ENCODE data around the gene ZNF644. TPM values are rescaled to one million over a fixed set of nuclear protein-coding genes. Genes with fewer than 3 reads are reported as not detected.

ZNF644 gene
- total RNA-seq, 1 experiment from 2014 or later, result 39.6 TPM

- Histone ChIP-seq H3K9me3 (ENCODE audit: low read length) (no peaks in the 10 kb centered on the region), H3K4me1 (ENCODE audit: insufficient read depth, low read length) (peaks cover 16% of the 10 kb centered on the region), H3K27me3 (ENCODE audit: low read length) (no peaks in the 10 kb centered on the region), H3K79me2 (ENCODE audit: low read length) (peaks cover 53% of the 10 kb centered on the region), H2AFZ (ENCODE audit: low read length) (no peak overlapping the region), H3K4me2 (ENCODE audit: low read length) (no peak overlapping the region), H3K9me2 (replicated peaks; ENCODE audit: low read length) (no peaks in the 10 kb centered on the region), H3K4me3 (ENCODE audit: low read length) (no peak overlapping the region), H3K9ac (ENCODE audit: low read length) (no peak overlapping the region), H3K27ac (ENCODE audit: low read length) (no peak overlapping the region), H3K36me3 (ENCODE audit: low read depth, low read length) (peaks cover 4% of the 10 kb centered on the region), H4K20me1 (ENCODE audit: low read length) (peaks cover 37% of the 10 kb centered on the region), H3F3A (ENCODE audit: low read length, unreplicated experiment) (no peaks in the 10 kb centered on the region)
- BruUV-seq (replicated peaks), result no TSS peak
- ChIA-PET POLR2A (ENCODE audit: unreplicated experiment) (interaction anchor here (0.6 kb wide), 1 partner anchor 62 kb away, joined by 5 read pairs; no protein-coding TSS in a partner anchor), CTCF (interaction anchor here (0.6 to 1.0 kb wide), 4 partner anchors 10 to 611 kb away, joined by 3 to 15 read pairs (median 4); no protein-coding TSS in a partner anchor)
- intact Hi-C loops (cut with micrococcal nuclease), result loop anchor here (1.0 to 10.0 kb wide), 3 partner anchors 42 to 243 kb away; no protein-coding TSS in a partner anchor
- DNase-seq (peak; percentile 44), ATAC-seq (peak; percentile 70)
- TF ChIP-seq CTCF (conservative IDR thresholded peaks at IDR 0.05; ENCODE audit: low read depth, low read length) (peak; percentile 76), EZH2 (IDR thresholded peaks at IDR 0.05; ENCODE audit: low read length, unreplicated experiment) (no peak)
Measured at GRCh38 chr1:90964444-90965035, 57.3 kb downstream of the ZNF644 start.

GRCh38 chr1:90963651-90964050 lies 58.2 kb downstream of the ZNF644 start:
- TF ChIP-seq EZH2 (IDR thresholded peaks at IDR 0.05; ENCODE audit: low read length, unreplicated experiment) (no peak), CTCF (conservative IDR thresholded peaks at IDR 0.05; ENCODE audit: low read depth, low read length) (no peak), EZH2phosphoT487 (IDR thresholded peaks at IDR 0.05; ENCODE audit: borderline replicate concordance, low read length) (no peak)
- POLR2A ChIA-PET (ENCODE audit: unreplicated experiment), result no interaction called here

GRCh38 chr1:90963236-90963635 lies 58.6 kb downstream of the ZNF644 start:
- no TSS peak for BruUV-seq (replicated peaks)
- CTCF ChIA-PET, result no interaction called here

More at GRCh38 chr1:90963651-90964050, 58.2 kb downstream of the ZNF644 start:
- Histone ChIP-seq H2AFZ (ENCODE audit: low read length) (no peak overlapping the region), H3K36me3 (ENCODE audit: low read depth, low read length) (peaks cover 4% of the 10 kb centered on the region), H3K9me3 (ENCODE audit: low read length) (no peaks in the 10 kb centered on the region), H4K20me1 (ENCODE audit: low read length) (peaks cover 44% of the 10 kb centered on the region), H3K27ac (ENCODE audit: low read length) (no peak overlapping the region), H3K4me1 (ENCODE audit: insufficient read depth, low read length) (peaks cover 21% of the 10 kb centered on the region), H3K9ac (ENCODE audit: low read length) (no peak overlapping the region), H3K79me2 (ENCODE audit: low read length) (peaks cover 53% of the 10 kb centered on the region), H3K27me3 (ENCODE audit: low read length) (no peaks in the 10 kb centered on the region), H3K4me3 (ENCODE audit: low read length) (no peak overlapping the region), H3F3A (ENCODE audit: low read length, unreplicated experiment) (no peaks in the 10 kb centered on the region), H3K9me2 (replicated peaks; ENCODE audit: low read length) (no peaks in the 10 kb centered on the region), H3K4me2 (ENCODE audit: low read length) (no peak overlapping the region)
- CTCF ChIA-PET, result no interaction called here
- no TSS peak for BruUV-seq (replicated peaks)
- DNase-seq, result peak; percentile 16
- peak; percentile 31; the same call in 1 of the 2 replicates for ATAC-seq
- intact Hi-C loops (cut with micrococcal nuclease), result loop anchor here (1.0 to 10.0 kb wide), 3 partner anchors 41 to 242 kb away; no protein-coding TSS in a partner anchor

More at GRCh38 chr1:90963236-90963635, 58.6 kb downstream of the ZNF644 start:
- Histone ChIP-seq H3K4me2 (ENCODE audit: low read length) (no peak overlapping the region), H3K9me2 (replicated peaks; ENCODE audit: low read length) (no peaks in the 10 kb centered on the region), H3K9me3 (ENCODE audit: low read length) (no peaks in the 10 kb centered on the region), H3K79me2 (ENCODE audit: low read length) (peaks cover 57% of the 10 kb centered on the region), H3K27ac (ENCODE audit: low read length) (no peak overlapping the region), H4K20me1 (ENCODE audit: low read length) (peaks cover 47% of the 10 kb centered on the region), H3K27me3 (ENCODE audit: low read length) (no peaks in the 10 kb centered on the region), H2AFZ (ENCODE audit: low read length) (no peak overlapping the region), H3F3A (ENCODE audit: low read length, unreplicated experiment) (no peaks in the 10 kb centered on the region), H3K9ac (ENCODE audit: low read length) (no peak overlapping the region), H3K4me1 (ENCODE audit: insufficient read depth, low read length) (peaks cover 21% of the 10 kb centered on the region), H3K4me3 (ENCODE audit: low read length) (no peak overlapping the region), H3K36me3 (ENCODE audit: low read depth, low read length) (peaks cover 4% of the 10 kb centered on the region)
- no peak for TF ChIP-seq CTCF (conservative IDR thresholded peaks at IDR 0.05; ENCODE audit: low read depth, low read length)
- no peak for TF ChIP-seq EZH2 (IDR thresholded peaks at IDR 0.05; ENCODE audit: low read length, unreplicated experiment)
- TF ChIP-seq EZH2phosphoT487 (IDR thresholded peaks at IDR 0.05; ENCODE audit: borderline replicate concordance, low read length), result no peak
- ATAC-seq (no peak), DNase-seq (no peak)
- intact Hi-C loops (cut with micrococcal nuclease), result loop anchor here (5.0 to 10.0 kb wide), 2 partner anchors 41 to 52 kb away; no protein-coding TSS in a partner anchor
- POLR2A ChIA-PET (ENCODE audit: unreplicated experiment), result no interaction called here

Data from PC-3 (cell line).